ENCODE results near the gene RAP1GDS1. TPM values are rescaled to one million over a fixed set of nuclear protein-coding genes. Genes with fewer than 3 reads are reported as not detected.

The RAP1GDS1 gene
- total RNA-seq, 1 experiment from 2014 or later, result 40.8 TPM

- no peak for ATAC-seq
- ChIA-PET CTCF (interaction anchor here (1.0 kb wide), 1 partner anchor 16 kb away, joined by 3 read pairs; no protein-coding TSS in a partner anchor), RAD21 (ENCODE audit: low non-redundant PET in 1 of 2, low total read pairs in 2 of 2, uncharacterized antibody in 2 of 2, unreplicated experiment in 2 of 2) (no interaction called here), POLR2A (no interaction called here)
- H3K9ac ChIP-seq (ENCODE audit: low read length), result no peak overlapping the region
- TF ChIP-seq CTCF (IDR thresholded peaks at IDR 0.05 in 2 of 3, conservative IDR thresholded peaks at IDR 0.05 in 1 of 3; ENCODE audit: borderline replicate concordance in 1 of 3, insufficient read depth in 1 of 3, low read depth in 2 of 3, low read length in 2 of 3) (no peak), FOSL1 (IDR thresholded peaks at IDR 0.05; ENCODE audit: low read depth) (no peak), POLR2A (IDR thresholded peaks at IDR 0.05; ENCODE audit: borderline replicate concordance, extremely low read depth, insufficient read depth, insufficient read length) (no peak), ATF3 (IDR thresholded peaks at IDR 0.05) (no peak), SRF (IDR thresholded peaks at IDR 0.05; ENCODE audit: low read depth) (no peak), ZFX (IDR thresholded peaks at IDR 0.05) (no peak), ZBTB33 (IDR thresholded peaks at IDR 0.05; ENCODE audit: extremely low read depth, insufficient replicate concordance, low read length) (no peak)
- no peaks in the 10 kb centered on the region for H3K27me3 ChIP-seq (ENCODE audit: insufficient read depth, low read length)
- H3K4me3 ChIP-seq (replicated peaks in 1 of 2; ENCODE audit: low read depth in 1 of 2, low read length in 2 of 2), result no peak overlapping the region
- H3K27ac ChIP-seq (ENCODE audit: low read depth, low read length), result no peak overlapping the region
- peaks cover 3 to 59% of the 10 kb centered on the region in 2 experiments; a peak in 3 of 4 replicates for H3K4me1 ChIP-seq (ENCODE audit: control insufficient read depth in 1 of 2, insufficient read depth in 2 of 2, low read length in 2 of 2)
- DNase-seq (ENCODE audit: low read depth, low spot score), result no peak
- H3K9me2 ChIP-seq (ENCODE audit: insufficient read depth), result no peaks in the 10 kb centered on the region
- no peak overlapping the region for H2AFZ ChIP-seq (ENCODE audit: low read depth, low read length, poor library complexity, severe bottlenecking)
- no peaks in the 10 kb centered on the region for H3K9me3 ChIP-seq (ENCODE audit: control insufficient read depth in 1 of 2, insufficient read depth in 1 of 2, low read depth in 1 of 2, low read length in 2 of 2)
- peaks cover 63% of the 10 kb centered on the region for H3K79me2 ChIP-seq (ENCODE audit: insufficient read depth, low read length)
- intact Hi-C loops (cut with micrococcal nuclease), result no loop called here
- peaks cover 0 to under 1% of the 10 kb centered on the region in 2 experiments; a peak in 1 of 4 replicates for H3K36me3 ChIP-seq (ENCODE audit: control insufficient read depth in 1 of 2, insufficient read depth in 2 of 2, low read length in 2 of 2)
- BruUV-seq (replicated peaks), result no TSS peak
- no peaks in the 10 kb centered on the region for H4K20me1 ChIP-seq (ENCODE audit: insufficient read depth)
- peak overlapping the region; percentile 59 for H3K4me2 ChIP-seq (ENCODE audit: low read length)
Observed at GRCh38 chr4:98484031-98484430, 222.8 kb downstream of the RAP1GDS1 start.
